Smooth muscle cell (in vitro differentiated cells): ENCODE measurements around the gene LRIF1. TPM values are rescaled to one million over a fixed set of nuclear protein-coding genes. Genes with fewer than 3 reads are reported as not detected.
"Not testable (repeated sequence)": the region's sequence is repeated elsewhere in the genome, so short reads cannot be mapped to it uniquely, and the experiment has no call there.

Source experiments
- DNase-seq: peaks from one replicate; lab custom pipeline; 2025; ENCODE audit not compliant: unreplicated experiment; lab: John Stamatoyannopoulos, UW
- H2AFZ ChIP-seq: fragments of 200-600 bp; sonication (generic); 2 replicates; pipeline ENCODE4 v1.6.0; 2016; ENCODE audit warnings: antibody characterized with exemption, low read depth, mild to moderate bottlenecking
- H3F3A ChIP-seq: fragments of 200-600 bp; sonication (generic); 2 replicates; pipeline ENCODE4 v1.6.0; 2017; ENCODE audit warnings: antibody characterized with exemption, low read depth
- H3K27ac ChIP-seq: fragments of 200-600 bp; sonication (generic); 2 replicates; pipeline ENCODE4 v1.5.1; 2016; ENCODE audit warnings: low read depth, mild to moderate bottlenecking
- H3K27me3 ChIP-seq: fragments of 200-600 bp; sonication (generic); 2 replicates; pipeline ENCODE4 v1.6.1; 2016; ENCODE audit warnings: low read depth, mild to moderate bottlenecking
- H3K36me3 ChIP-seq: fragments of 200-600 bp; sonication (generic); 2 replicates; pipeline ENCODE4 v1.5.1; 2016; ENCODE audit warnings: low read depth
- H3K4me1 ChIP-seq: fragments of 200-600 bp; sonication (generic); 2 replicates; pipeline ENCODE4 v1.5.1; 2016; ENCODE audit warnings: low read depth
- H3K4me2 ChIP-seq: fragments of 200-600 bp; sonication (generic); 2 replicates; pipeline ENCODE4 v1.6.0; 2016; ENCODE audit warnings: mild to moderate bottlenecking
- H3K4me3 ChIP-seq: fragments of 200-600 bp; sonication (generic); 2 replicates; pipeline ENCODE4 v1.5.1; 2016; ENCODE audit warnings: mild to moderate bottlenecking
- H3K79me2 ChIP-seq: fragments of 200-600 bp; sonication (generic); 2 replicates; pipeline ENCODE4 v1.6.0; 2016; ENCODE audit warnings: low read depth, mild to moderate bottlenecking
- H3K9ac ChIP-seq: fragments of 200-600 bp; sonication (generic); 2 replicates; pipeline ENCODE4 v1.6.0; 2016; ENCODE audit warnings: low read depth
- H3K9me3 ChIP-seq: fragments of 200-600 bp; sonication (generic); replicated peaks from 2 replicates; pipeline ENCODE4 v1.5.1; 2016; ENCODE audit warnings: low read depth
- H4K20me1 ChIP-seq: fragments of 200-600 bp; sonication (generic); 2 replicates; pipeline ENCODE4 v1.6.0; 2016; ENCODE audit warnings: low read depth
- WGBS: methylation state at CpG from one replicate; pipeline ENCODE4 v1.1.7; 2016; ENCODE audit warnings: low lambda C conversion rate; 5-methylcytosine and 5-hydroxymethylcytosine counted together
- polyA plus RNA-seq: library from polyadenylated mRNA; unstranded; fragments of >200 nt; fragmentation: Nextera tagmentation; extraction: Ambion mirVana; gene quantifications from 2 replicates; pipeline ENCODE4 v1.2.1, GENCODE V29; 2016
- total RNA-seq: library from RNA; depleted of rRNA; stranded (reverse); fragments of >200 nt; gene quantifications from 2 replicates; pipeline ENCODE4 v1.2.3, GENCODE V29; 2014
- TF ChIP-seq, protein P1 (sequence below): fragments of 200-600 bp; sonication (generic); IDR thresholded peaks from 2 replicates; pipeline ENCODE4 v1.5.1; 2017; ENCODE audit warnings: borderline replicate concordance, mild to moderate bottlenecking, antibody characterized with exemption; ENCODE audit not compliant: insufficient read depth, poor library complexity, severe bottlenecking

The LRIF1 gene
- total and polyA plus RNA-seq, 2 experiments from 2014 or later, result 20.7 to 31.7 TPM

DNA sequence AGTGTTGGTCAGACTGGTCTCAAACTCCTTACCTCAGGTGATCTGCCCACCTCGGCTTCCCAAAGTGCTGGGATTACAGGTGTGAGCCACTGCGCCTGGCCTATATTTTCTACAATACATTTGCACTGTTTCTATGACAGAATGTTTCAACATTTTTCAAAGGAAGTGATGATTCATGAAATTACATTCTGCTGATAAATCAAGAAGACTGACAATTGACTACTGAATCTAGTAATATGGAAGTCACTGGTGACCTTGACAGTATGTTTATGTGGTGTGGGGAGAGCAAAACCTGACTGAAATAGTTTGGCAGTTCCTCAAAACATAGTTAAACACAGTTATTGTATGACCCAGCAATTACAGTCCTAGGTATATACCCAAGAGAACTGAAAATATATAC lies 18.1 kb downstream of the LRIF1 start:
- TF ChIP-seq, protein P1, sequence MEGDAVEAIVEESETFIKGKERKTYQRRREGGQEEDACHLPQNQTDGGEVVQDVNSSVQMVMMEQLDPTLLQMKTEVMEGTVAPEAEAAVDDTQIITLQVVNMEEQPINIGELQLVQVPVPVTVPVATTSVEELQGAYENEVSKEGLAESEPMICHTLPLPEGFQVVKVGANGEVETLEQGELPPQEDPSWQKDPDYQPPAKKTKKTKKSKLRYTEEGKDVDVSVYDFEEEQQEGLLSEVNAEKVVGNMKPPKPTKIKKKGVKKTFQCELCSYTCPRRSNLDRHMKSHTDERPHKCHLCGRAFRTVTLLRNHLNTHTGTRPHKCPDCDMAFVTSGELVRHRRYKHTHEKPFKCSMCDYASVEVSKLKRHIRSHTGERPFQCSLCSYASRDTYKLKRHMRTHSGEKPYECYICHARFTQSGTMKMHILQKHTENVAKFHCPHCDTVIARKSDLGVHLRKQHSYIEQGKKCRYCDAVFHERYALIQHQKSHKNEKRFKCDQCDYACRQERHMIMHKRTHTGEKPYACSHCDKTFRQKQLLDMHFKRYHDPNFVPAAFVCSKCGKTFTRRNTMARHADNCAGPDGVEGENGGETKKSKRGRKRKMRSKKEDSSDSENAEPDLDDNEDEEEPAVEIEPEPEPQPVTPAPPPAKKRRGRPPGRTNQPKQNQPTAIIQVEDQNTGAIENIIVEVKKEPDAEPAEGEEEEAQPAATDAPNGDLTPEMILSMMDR, result no peak
- H3K9ac ChIP-seq, result no peak overlapping the region
- no peak overlapping the region for H3K4me3 ChIP-seq
- DNase-seq, result no peak
- no peak overlapping the region for H3K4me2 ChIP-seq
- no peaks in the 10 kb centered on the region for H3K27me3 ChIP-seq
- H3F3A ChIP-seq, result no peaks in the 10 kb centered on the region
- H2AFZ ChIP-seq, result no peak overlapping the region
- no peaks in the 10 kb centered on the region for H3K4me1 ChIP-seq
- WGBS, result 98% methylated on average over 2 of the region's 2 CpGs
- H3K27ac ChIP-seq, result no peak overlapping the region
- no peaks in the 10 kb centered on the region for H4K20me1 ChIP-seq
- no peaks in the 10 kb centered on the region for H3K79me2 ChIP-seq
- H3K36me3 ChIP-seq, result peaks cover 12% of the 10 kb centered on the region
- no peaks in the 10 kb centered on the region for H3K9me3 ChIP-seq

DNA sequence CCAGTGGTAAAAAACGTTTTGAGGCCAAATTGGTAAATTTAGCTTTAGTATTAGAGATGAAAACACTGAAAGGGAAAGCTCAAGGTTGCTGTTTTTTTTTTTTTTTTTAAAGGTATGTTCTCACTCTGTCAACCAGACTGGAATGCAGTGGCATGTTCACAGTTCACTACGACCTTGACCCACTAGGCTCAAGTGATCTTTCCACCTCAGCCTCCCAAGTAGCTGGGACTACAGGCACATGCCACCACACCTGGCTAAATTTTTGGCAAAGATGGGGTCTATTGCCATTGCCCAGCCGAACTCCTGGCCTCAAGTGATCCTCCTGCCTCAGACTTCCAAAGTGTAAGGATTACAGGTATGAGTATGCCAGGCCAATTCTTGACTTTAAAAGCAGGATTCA lies 18.9 kb downstream of the LRIF1 start:
- Histone ChIP-seq H3K27ac (no peak overlapping the region), H3F3A (no peaks in the 10 kb centered on the region), H3K79me2 (no peaks in the 10 kb centered on the region), H4K20me1 (no peaks in the 10 kb centered on the region), H3K9ac (no peak overlapping the region), H3K4me1 (no peaks in the 10 kb centered on the region), H3K4me2 (no peak overlapping the region), H3K9me3 (no peaks in the 10 kb centered on the region), H3K4me3 (no peak overlapping the region), H3K27me3 (no peaks in the 10 kb centered on the region), H2AFZ (no peak overlapping the region), H3K36me3 (peaks cover 12% of the 10 kb centered on the region)
- WGBS, result 69% methylated on average over 3 of the region's 3 CpGs
- TF ChIP-seq, protein P1, result no peak
- no peak for DNase-seq

GRCh38 chr1:110936567-110936966 lies 27.2 kb downstream of the LRIF1 start:
- Histone ChIP-seq H3K36me3 (no peaks in the 10 kb centered on the region), H3K79me2 (no peaks in the 10 kb centered on the region), H3K27me3 (no peaks in the 10 kb centered on the region), H4K20me1 (no peaks in the 10 kb centered on the region), H2AFZ (no peak overlapping the region), H3K9ac (no peak overlapping the region), H3K9me3 (no peaks in the 10 kb centered on the region), H3K27ac (no peak overlapping the region), H3K4me1 (no peaks in the 10 kb centered on the region), H3K4me3 (no peak overlapping the region), H3K4me2 (no peak overlapping the region), H3F3A (no peaks in the 10 kb centered on the region)
- 100% methylated on average over 1 of the region's 1 CpG for WGBS
- TF ChIP-seq, protein P1, result no peak
- no peak for DNase-seq

DNA sequence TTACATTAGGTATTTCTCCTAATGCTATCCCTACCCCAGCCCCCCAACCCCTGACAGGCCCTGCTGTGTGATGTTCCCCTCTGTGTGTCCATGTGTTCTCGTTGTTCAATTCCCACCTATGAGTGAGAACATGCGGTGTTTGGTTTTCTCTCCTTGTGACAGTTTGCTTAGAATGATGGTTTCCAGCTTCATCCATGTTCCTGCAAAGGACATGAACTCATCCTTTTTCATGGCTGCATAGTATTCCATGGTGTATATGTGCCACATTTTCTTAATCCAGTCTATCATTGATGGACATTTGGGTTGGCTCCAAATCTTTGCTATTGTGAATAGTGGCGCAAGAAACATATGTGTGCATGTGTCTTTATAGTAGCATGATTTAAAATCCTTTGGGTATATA lies 32.6 kb downstream of the LRIF1 start:
- H3K79me2 ChIP-seq, H2AFZ ChIP-seq, H3K4me3 ChIP-seq, H3F3A ChIP-seq, H3K4me2 ChIP-seq, DNase-seq, H3K9me3 ChIP-seq, H3K27ac ChIP-seq, H3K4me1 ChIP-seq, H3K9ac ChIP-seq, H4K20me1 ChIP-seq, H3K36me3 ChIP-seq, H3K27me3 ChIP-seq: not testable (repeated sequence)
- 94% methylated on average over 3 of the region's 3 CpGs for WGBS
